ENCODE measurements around the gene ANKFY1. TPM values are rescaled to one million over a fixed set of nuclear protein-coding genes. Genes with fewer than 3 reads are reported as not detected.
A peak's percentile ranks its signal among the peaks of the same experiment; 100 is the strongest.

ANKFY1 gene
- total RNA-seq, 1 donor from 2014 or later, result 22.6 TPM

DNA sequence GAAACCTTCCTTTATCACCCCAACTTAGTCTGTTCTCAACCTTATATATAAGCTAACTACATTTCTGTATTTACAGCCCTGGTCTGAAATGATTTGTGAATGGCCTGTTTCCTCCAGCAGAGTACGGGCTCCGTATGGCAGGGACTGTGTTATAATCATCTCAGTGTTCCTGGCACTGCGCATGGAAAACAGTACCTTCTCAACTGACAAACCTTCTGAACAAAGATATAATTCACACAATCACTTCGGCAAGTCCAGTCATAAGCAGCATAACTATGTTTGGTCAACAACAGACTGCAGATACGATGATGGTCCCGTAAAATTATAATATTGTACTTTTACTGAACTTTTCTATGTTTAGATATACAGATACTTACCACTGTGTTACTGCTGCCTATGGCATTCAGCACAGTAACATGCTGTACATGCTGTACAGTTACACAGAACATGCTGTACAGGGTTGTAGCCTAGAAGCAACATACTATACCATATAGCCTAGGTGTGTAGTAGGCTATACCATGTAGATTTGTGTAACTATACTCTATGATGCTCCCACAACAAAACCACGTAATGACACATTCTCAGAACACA is 30.0 kb downstream of the ANKFY1 start:
- FAIRE-seq (no peak), DNase-seq (ENCODE audit: low read depth) (no peak)
- H3K4me3 ChIP-seq (ENCODE audit: low read depth, low read length), result no peak overlapping the region
- H3K36me3 ChIP-seq (ENCODE audit: control insufficient read depth, insufficient read depth, low read length), result peaks cover 7% of the 10 kb centered on the region
- no peaks in the 10 kb centered on the region for H3K27me3 ChIP-seq (ENCODE audit: control insufficient read depth, insufficient read depth, low read length)
- TF ChIP-seq, protein P1, sequence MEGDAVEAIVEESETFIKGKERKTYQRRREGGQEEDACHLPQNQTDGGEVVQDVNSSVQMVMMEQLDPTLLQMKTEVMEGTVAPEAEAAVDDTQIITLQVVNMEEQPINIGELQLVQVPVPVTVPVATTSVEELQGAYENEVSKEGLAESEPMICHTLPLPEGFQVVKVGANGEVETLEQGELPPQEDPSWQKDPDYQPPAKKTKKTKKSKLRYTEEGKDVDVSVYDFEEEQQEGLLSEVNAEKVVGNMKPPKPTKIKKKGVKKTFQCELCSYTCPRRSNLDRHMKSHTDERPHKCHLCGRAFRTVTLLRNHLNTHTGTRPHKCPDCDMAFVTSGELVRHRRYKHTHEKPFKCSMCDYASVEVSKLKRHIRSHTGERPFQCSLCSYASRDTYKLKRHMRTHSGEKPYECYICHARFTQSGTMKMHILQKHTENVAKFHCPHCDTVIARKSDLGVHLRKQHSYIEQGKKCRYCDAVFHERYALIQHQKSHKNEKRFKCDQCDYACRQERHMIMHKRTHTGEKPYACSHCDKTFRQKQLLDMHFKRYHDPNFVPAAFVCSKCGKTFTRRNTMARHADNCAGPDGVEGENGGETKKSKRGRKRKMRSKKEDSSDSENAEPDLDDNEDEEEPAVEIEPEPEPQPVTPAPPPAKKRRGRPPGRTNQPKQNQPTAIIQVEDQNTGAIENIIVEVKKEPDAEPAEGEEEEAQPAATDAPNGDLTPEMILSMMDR (IDR thresholded peaks at IDR 0.05; ENCODE audit: insufficient read depth, low read length, severe bottlenecking), result no peak

DNA sequence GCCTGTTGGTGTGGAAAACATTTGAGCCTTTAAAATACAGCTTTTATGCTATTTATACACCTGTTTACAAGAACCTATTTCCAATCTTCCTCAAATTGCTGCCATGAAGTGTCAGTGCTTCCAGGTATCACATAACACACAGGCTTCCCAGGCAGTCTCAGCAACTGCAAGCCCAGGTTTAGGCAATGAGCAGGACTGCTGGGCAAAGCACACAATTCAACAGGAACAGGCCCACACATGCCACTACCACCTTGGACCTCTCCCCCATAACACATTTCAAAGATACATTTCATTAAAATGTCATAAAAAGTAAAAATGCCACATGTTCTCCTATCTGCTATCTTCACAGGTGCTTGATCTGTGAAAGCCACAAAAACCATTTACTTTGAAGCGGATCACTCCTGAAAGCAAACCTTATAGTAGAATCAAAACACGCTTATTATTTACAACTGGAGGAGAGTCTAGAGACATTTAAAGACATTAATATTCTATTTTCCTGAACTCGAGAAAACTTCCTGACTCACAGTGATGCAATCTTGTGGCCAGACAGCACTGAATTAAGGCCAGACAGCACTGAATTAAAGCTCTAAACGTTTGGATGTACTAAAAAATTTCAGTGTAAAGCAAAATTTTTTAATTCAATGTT is 31.5 kb downstream of the ANKFY1 start:
- TF ChIP-seq, protein P1 (IDR thresholded peaks at IDR 0.05; ENCODE audit: insufficient read depth, low read length, severe bottlenecking), result no peak
- FAIRE-seq, result peak; percentile 7
- no peaks in the 10 kb centered on the region for H3K27me3 ChIP-seq (ENCODE audit: control insufficient read depth, insufficient read depth, low read length)
- no peak overlapping the region for H3K4me3 ChIP-seq (ENCODE audit: low read depth, low read length)
- peaks cover 5% of the 10 kb centered on the region for H3K36me3 ChIP-seq (ENCODE audit: control insufficient read depth, insufficient read depth, low read length)
- DNase-seq (ENCODE audit: low read depth), result peak; percentile 75

DNA sequence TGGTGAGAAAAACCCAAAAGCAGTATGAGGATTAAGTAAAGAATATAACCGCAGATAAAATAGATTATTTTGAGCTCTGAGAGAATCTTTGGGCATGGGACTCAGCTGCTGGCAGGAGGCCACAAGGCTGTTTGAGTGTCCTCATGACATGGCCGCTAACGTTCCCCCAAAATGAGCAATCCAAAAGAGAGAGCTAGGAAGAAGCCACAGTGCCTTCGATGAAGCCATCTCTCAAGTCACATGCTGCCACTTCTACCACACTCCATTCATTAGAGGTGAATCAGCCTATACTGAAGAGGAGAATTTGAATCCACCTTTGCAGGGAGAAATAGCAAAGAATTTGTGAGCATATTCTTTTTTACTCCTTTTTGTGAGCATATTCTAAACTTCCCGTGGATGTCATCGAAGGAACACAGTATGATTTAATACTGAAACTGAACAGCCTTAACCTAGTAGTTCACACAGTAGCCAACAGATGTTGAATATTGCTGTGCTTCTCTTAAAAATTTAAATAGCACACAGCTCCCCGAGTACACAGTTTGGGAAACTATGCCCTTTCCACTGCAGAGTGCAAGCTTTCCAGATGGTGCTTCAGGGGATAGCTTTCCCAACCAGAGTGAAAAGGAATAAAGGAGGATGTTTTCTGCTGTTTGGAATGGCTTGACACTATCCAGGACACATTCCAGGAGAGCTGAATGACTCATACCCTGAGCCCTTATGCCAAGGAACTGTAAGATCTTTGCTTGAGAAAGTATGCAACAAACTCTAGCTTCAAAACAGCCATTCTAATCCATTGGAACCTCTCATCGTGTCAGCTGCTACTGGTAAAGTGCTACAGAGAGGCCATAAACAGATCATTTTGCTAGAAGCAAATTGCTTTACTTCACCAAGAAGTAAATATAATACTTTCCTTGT is 33.9 kb downstream of the ANKFY1 start:
- peak; percentile 77 for DNase-seq (ENCODE audit: low read depth)
- H3K27me3 ChIP-seq (ENCODE audit: control insufficient read depth, insufficient read depth, low read length), result no peaks in the 10 kb centered on the region
- no peak for FAIRE-seq
- TF ChIP-seq, protein P1 (IDR thresholded peaks at IDR 0.05; ENCODE audit: insufficient read depth, low read length, severe bottlenecking), result no peak
- H3K4me3 ChIP-seq (ENCODE audit: low read depth, low read length), result no peak overlapping the region
- peaks cover 3% of the 10 kb centered on the region for H3K36me3 ChIP-seq (ENCODE audit: control insufficient read depth, insufficient read depth, low read length)

DNA sequence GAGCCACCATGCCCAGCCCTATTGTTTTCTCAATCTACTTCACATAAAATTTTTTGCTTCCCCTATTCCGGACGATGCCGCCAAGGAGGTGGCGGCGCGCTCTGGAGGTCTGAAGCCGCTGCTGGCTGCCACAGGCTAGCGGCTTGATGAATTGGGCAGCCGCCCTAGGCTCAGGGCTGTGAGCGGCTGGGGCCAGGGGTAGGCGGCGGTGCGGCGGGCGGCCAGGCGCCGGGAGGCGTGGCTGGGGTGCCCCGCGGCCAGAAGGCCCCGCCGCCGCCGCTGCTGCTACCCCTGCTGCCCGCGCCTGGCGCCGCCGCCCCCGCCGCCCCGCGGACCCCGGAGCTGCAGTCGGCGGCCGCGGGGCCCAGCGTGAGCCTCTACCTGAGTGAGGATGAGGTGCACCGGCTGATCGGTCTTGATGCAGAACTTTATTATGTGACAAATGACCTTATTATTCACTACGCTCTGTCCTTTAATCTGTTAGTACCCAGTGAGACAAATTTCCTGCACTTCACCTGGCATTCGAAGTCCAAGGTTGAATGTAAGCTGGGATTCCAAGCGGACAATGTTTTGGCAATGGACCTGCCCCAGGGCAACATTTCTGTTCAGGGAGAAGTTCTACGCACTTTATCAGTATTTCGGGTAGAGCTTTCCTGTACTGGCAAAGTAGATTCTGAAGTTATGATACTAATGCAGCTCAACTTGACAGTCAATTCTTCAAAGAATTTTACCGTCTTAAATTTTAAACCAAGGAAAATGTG is 41.7 kb downstream of the ANKFY1 start:
- FAIRE-seq, result no peak
- no peaks in the 10 kb centered on the region for H3K27me3 ChIP-seq (ENCODE audit: control insufficient read depth, insufficient read depth, low read length)
- DNase-seq (ENCODE audit: low read depth), result no peak
- H3K4me3 ChIP-seq (ENCODE audit: low read depth, low read length), result no peak overlapping the region
- TF ChIP-seq, protein P1 (IDR thresholded peaks at IDR 0.05; ENCODE audit: insufficient read depth, low read length, severe bottlenecking), result no peak
- peaks cover 2% of the 10 kb centered on the region for H3K36me3 ChIP-seq (ENCODE audit: control insufficient read depth, insufficient read depth, low read length)

GRCh38 chr17:4221163-4221562 is 42.6 kb downstream of the ANKFY1 start:
- Histone ChIP-seq H3K4me3 (ENCODE audit: low read depth, low read length) (no peak overlapping the region), H3K36me3 (ENCODE audit: control insufficient read depth, insufficient read depth, low read length) (peaks cover 2% of the 10 kb centered on the region), H3K27me3 (ENCODE audit: control insufficient read depth, insufficient read depth, low read length) (no peaks in the 10 kb centered on the region)
- DNase-seq (ENCODE audit: low read depth), result no peak
- FAIRE-seq, result no peak
- TF ChIP-seq, protein P1 (IDR thresholded peaks at IDR 0.05; ENCODE audit: insufficient read depth, low read length, severe bottlenecking), result no peak

All from bronchial epithelial cell (primary cell).